Cardiac muscle cell (in vitro differentiated cells and primary cell): Measurements from ENCODE around the gene ZNF653. TPM values are rescaled to one million over a fixed set of nuclear protein-coding genes. Genes with fewer than 3 reads are reported as not detected.
"Not testable (repeated sequence)": the region's sequence is repeated elsewhere in the genome, so short reads cannot be mapped to it uniquely, and the experiment has no call there.

ENCODE experiments used
- DNase-seq, 2 donors: peaks; one replicate each; pipeline versions ENCODE4 v3.0.0 to v3.0.0-alpha.2; 2010 to 2017; ENCODE audit warnings: low read depth in 1 of 2, low spot score in 1 of 2
- H3K27ac ChIP-seq: fragments of 200-600 bp; sonication (generic); 2 replicates; pipeline ENCODE4 v1.5.1; 2016
- H3K27me3 ChIP-seq: fragments of 200-600 bp; sonication (generic); 2 replicates; pipeline ENCODE4 v1.6.0; 2016; ENCODE audit warnings: control low read depth
- H3K36me3 ChIP-seq: fragments of 200-600 bp; sonication (generic); 2 replicates; pipeline ENCODE4 v1.5.1; 2016; ENCODE audit warnings: control low read depth
- H3K4me1 ChIP-seq: fragments of 200-600 bp; sonication (generic); 2 replicates; pipeline ENCODE4 v1.8.1; 2017; ENCODE audit warnings: low read depth, mild to moderate bottlenecking, mixed run types
- H3K4me3 ChIP-seq: fragments of 200-600 bp; sonication (generic); 2 replicates; pipeline ENCODE4 v1.5.1; 2016; ENCODE audit warnings: mild to moderate bottlenecking
- H3K9me3 ChIP-seq: fragments of 200-600 bp; sonication (generic); 2 replicates; pipeline ENCODE4 v1.5.1; 2017; ENCODE audit warnings: low read depth, mild to moderate bottlenecking, control low read depth
- CTCF ChIP-seq: IDR thresholded peaks from 2 replicates; pipeline ENCODE4 v1.5.1; 2012; ENCODE audit warnings: low read depth, mild to moderate bottlenecking, low read length
- polyA plus RNA-seq: library from polyadenylated mRNA; unstranded; fragments of >200 nt; fragmentation: Nextera tagmentation; extraction: Ambion mirVana; gene quantifications from 2 replicates; pipeline ENCODE4 v1.2.1, GENCODE V29; 2016
- total RNA-seq: library from RNA; depleted of rRNA; stranded (reverse); fragments of >200 nt; gene quantifications from 2 replicates; pipeline ENCODE4 v1.2.3, GENCODE V29; 2016

The ZNF653 gene
- total and polyA plus RNA-seq, 2 experiments from 2014 or later: 10.6 to 19.0 TPM

GRCh38 chr19:11465600-11465999, 40.0 kb downstream of the ZNF653 start:
- Histone ChIP-seq H3K4me1 (no peaks in the 10 kb centered on the region), H3K27me3 (no peaks in the 10 kb centered on the region), H3K27ac (no peak overlapping the region), H3K4me3 (no peak overlapping the region), H3K9me3 (no peaks in the 10 kb centered on the region), H3K36me3 (no peaks in the 10 kb centered on the region)
- no peak for DNase-seq
- TF ChIP-seq CTCF: no peak

GRCh38 chr19:11464333-11465265, 41.0 kb downstream of the ZNF653 start:
- Histone ChIP-seq H3K27me3 (no peaks in the 10 kb centered on the region), H3K4me1 (no peaks in the 10 kb centered on the region), H3K36me3 (no peaks in the 10 kb centered on the region), H3K9me3 (no peaks in the 10 kb centered on the region), H3K27ac (no peak overlapping the region), H3K4me3 (no peak overlapping the region)
- no peak for DNase-seq
- no peak for TF ChIP-seq CTCF

GRCh38 chr19:11463391-11463790, 42.2 kb downstream of the ZNF653 start:
- H3K4me1 ChIP-seq: no peaks in the 10 kb centered on the region
- no peak overlapping the region for H3K27ac ChIP-seq
- H3K4me3 ChIP-seq: no peak overlapping the region
- no peak for TF ChIP-seq CTCF
- H3K36me3 ChIP-seq: no peaks in the 10 kb centered on the region
- H3K9me3 ChIP-seq: no peaks in the 10 kb centered on the region
- H3K27me3 ChIP-seq: no peaks in the 10 kb centered on the region
- no peak for DNase-seq

- H3K36me3 ChIP-seq: no peaks in the 10 kb centered on the region
- H3K4me1 ChIP-seq: no peaks in the 10 kb centered on the region
- H3K27ac ChIP-seq: no peak overlapping the region
- no peaks in the 10 kb centered on the region for H3K27me3 ChIP-seq
- no peaks in the 10 kb centered on the region for H3K9me3 ChIP-seq
- DNase-seq: no peak
- no peak overlapping the region for H3K4me3 ChIP-seq
- no peak for TF ChIP-seq CTCF
These were observed 44.2 kb downstream of the ZNF653 start for GRCh38 chr19:11461453-11461852.

- no peaks in the 10 kb centered on the region for H3K4me1 ChIP-seq
- no peaks in the 10 kb centered on the region for H3K36me3 ChIP-seq
- no peaks in the 10 kb centered on the region for H3K9me3 ChIP-seq
- peak; percentile 10 for TF ChIP-seq CTCF
- no peaks in the 10 kb centered on the region for H3K27me3 ChIP-seq
- H3K4me3 ChIP-seq: no peak overlapping the region
- H3K27ac ChIP-seq: no peak overlapping the region
- no peak for DNase-seq
These were observed 45.4 kb downstream of the ZNF653 start for GRCh38 chr19:11460207-11460606.

- not testable (repeated sequence) for H3K4me1 ChIP-seq, H3K9me3 ChIP-seq
These were observed 46.7 kb downstream of the ZNF653 start for GRCh38 chr19:11458912-11459311.

More at GRCh38 chr19:11458912-11459311, 46.7 kb downstream of the ZNF653 start:
- not testable (repeated sequence) for H3K27ac ChIP-seq, DNase-seq, H3K4me3 ChIP-seq, H3K27me3 ChIP-seq, H3K36me3 ChIP-seq
